Raji (cell line): Measurements from ENCODE around the gene PSME2.

Source experiments
- POLR2A ChIP-seq: IDR thresholded peaks from 2 replicates; pipeline ENCODE4 v1.6.1; 2011; ENCODE audit warnings: low read depth, low read length, control low read depth; ENCODE audit not compliant: insufficient read depth

The PSME2 gene

GRCh38 chr14:24136684-24137528, 9.5 kb downstream of the PSME2 start:
- peak; percentile 13; the same call in 1 of the 2 replicates for TF ChIP-seq POLR2A

GRCh38 chr14:24135834-24136683, 10.4 kb downstream of the PSME2 start, which contains the start of gene PSME1:
Gene PSME1 (plus strand): TSS chr14:24136194. CDS start chr14:24136263, 69 bp downstream.
- TF ChIP-seq POLR2A, result peak; percentile 79

- no peak for TF ChIP-seq POLR2A
These were observed 10.9 kb downstream of the PSME2 start for GRCh38 chr14:24135584-24135833.

- TF ChIP-seq POLR2A, result no peak
These were observed 12.7 kb downstream of the PSME2 start for GRCh38 chr14:24133735-24134134.

GRCh38 chr14:24132976-24133375, 13.4 kb downstream of the PSME2 start:
- no peak for TF ChIP-seq POLR2A

- no peak for TF ChIP-seq POLR2A
These were observed 14.2 kb downstream of the PSME2 start for GRCh38 chr14:24132061-24132685.

GRCh38 chr14:24131549-24131966, 14.9 kb downstream of the PSME2 start:
- TF ChIP-seq POLR2A, result no peak

- TF ChIP-seq POLR2A, result no peak
These were observed 15.5 kb downstream of the PSME2 start for GRCh38 chr14:24130717-24131548.

GRCh38 chr14:24130380-24130716, 16.1 kb downstream of the PSME2 start, which contains the start of gene FITM1:
Gene FITM1 (plus strand): TSS chr14:24130659. CDS start chr14:24131564, 905 bp downstream.
- TF ChIP-seq POLR2A, result no peak

- no peak for TF ChIP-seq POLR2A
These were observed 16.9 kb downstream of the PSME2 start for GRCh38 chr14:24129410-24129998.

GRCh38 chr14:24127673-24128072, 18.7 kb downstream of the PSME2 start:
- TF ChIP-seq POLR2A, result no peak

- no peak for TF ChIP-seq POLR2A
These were observed 19.5 kb downstream of the PSME2 start for GRCh38 chr14:24126939-24127338.

- TF ChIP-seq POLR2A, result no peak
These were observed 22.7 kb downstream of the PSME2 start for GRCh38 chr14:24123424-24124417.
